GM20431 (cell line): ENCODE data around the gene PDZD4.
"Not testable (repeated sequence)": the region's sequence is repeated elsewhere in the genome, so short reads cannot be mapped to it uniquely, and the experiment has no call there.

Experiments used
- in situ Hi-C: fragments of 300-500 bp; cut with MseI, MboI; formaldehyde crosslinking; loops from one replicate; pipeline ENCODE4 v1.15.0; 2020; ENCODE audit warnings: low sequenced_read_pairs; ENCODE audit not compliant: unreplicated experiment

PDZD4 gene

DNA sequence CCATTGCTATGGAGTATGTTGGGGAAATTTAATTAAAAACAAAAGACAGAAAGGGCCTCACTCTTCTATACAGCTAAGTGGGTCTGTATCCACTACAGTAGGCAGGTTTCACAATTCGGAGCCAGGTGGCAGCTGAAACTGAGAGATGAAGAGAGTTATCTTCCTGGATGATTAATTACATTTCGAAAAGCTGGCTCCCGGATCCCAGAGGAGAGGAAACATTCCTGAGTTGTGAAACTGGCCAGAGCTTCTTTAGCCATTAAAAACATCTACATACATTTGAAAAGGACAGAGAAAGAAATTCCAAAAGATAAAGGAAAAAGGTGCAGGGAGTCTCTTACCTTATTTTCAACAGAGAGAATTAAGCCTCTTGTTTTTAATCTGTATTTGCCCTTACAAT lies 15.5 kb upstream of the PDZD4 start:
- in situ Hi-C loops, result no loop called here

DNA sequence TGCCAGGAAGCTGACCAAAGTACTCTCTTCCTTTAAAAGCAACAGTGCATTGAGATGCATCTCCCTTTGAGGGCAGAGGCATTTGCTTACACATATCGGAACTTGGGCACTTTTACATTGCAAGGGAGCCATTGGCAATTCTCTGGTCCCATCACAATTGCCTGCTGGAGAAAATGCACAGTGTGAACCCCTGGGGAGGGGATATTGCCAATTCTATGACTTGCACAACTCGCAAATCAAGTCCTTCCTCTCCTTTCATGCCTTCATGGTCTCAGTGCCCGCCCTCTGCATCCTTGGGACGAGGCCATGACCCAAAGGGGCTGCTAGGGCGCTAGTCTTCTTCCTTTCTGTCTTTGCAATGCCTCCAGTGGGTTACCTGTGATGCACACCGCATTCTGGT lies 14.9 kb upstream of the PDZD4 start:
- in situ Hi-C loops, result no loop called here

DNA sequence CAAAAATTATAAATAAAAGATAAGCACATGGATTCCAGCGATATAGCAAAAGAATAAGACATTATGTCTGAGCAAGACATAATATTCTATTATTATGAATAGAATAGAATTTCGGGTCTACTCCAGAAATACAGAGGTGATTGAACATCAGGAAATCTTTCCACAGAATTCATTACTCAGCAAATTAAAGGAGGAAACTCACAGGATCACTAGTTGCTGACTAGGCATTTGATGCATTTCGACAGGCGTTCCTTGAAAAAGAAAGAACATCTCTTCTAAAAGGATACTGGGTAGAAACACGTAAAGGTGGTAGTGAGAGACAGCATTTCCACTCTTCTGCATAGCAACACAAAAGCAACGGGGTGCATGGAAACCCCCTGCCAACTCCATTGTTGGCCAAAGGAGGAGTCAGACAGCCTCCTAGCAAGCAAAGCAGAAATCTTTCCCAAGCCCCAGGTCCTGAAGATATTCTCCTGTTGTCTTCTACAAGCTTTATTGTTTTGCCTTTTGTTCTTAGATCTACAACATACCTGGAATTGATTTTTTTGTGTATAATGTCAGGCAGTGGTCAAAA lies 14.3 kb upstream of the PDZD4 start:
- in situ Hi-C loops, result no loop called here

DNA sequence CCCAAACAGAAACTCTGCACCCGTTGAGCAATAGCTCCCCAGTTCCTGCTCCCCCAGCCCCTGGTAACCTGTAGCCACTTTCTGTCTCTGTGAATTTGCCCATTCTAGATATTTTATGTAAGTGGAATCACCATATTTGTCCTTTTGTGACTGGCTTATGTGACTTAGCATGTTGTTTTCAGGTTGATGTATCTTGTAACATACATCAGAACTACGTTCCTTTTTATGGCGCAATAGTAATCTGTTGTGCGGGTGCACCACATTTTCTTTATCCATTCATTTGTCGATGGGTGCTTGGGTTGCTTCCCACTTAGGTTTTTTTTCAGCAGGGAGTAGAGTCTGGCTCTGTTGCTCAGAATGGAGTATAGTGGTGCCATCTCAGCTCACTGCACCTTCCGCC lies 6.6 kb upstream of the PDZD4 start:
- in situ Hi-C loops, result no loop called here

DNA sequence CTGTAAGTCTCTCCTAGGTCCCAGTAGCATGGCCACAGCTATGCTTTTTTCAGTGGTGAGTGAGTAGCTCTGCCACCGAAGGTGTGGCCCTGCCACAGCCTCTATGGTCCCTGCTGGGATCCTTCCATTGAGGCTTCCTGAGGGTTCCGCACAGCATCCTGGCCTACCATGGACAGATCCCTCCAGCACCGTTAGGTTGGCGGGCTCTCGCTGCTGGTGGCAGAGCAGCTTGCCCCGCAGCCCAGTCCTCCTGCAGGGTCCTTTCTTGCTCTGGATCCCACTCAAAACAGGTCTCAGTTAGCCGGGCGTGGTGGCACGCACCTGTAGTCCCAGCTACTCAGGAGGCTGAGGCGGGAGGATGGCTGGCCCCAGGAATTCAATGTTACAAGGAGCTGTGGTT lies 2.4 kb upstream of the PDZD4 start:
- in situ Hi-C loops, result no loop called here

DNA sequence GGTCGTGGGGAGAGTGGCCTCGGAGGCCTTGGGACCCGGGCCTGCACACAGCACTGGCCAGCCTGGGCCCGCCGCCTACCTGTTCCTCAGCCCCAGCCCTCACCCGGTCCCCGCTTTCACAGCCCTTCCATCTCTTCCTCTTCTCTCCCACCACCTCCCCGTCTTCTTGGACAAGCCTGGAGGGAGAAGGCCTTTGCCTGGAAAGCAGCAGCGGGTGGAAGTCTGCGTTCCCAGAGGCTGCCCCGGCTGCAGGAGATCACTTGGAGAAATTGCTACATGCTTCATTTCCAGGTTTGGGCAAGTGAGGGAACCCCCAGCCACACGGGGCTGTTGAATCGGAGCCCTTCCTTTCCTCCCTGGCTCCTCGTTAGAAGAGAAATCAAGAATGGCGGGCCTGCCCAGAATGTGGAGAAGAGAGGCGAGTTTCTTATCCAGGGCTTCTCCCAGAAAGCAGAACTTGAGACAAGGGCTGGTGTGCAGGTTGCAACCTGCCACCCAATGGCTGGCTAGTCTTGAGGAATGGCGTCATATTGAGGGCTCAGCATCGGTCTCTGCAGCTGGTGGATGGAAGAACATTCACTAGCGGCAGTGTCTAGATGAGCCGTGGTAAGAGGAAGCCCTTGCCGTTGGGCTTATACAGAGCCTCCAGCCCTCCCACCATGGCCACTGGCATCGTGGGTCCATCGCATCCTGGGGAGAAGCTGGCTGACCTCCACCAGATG lies 1.2 kb upstream of the PDZD4 start:
- in situ Hi-C loops, result no loop called here

DNA sequence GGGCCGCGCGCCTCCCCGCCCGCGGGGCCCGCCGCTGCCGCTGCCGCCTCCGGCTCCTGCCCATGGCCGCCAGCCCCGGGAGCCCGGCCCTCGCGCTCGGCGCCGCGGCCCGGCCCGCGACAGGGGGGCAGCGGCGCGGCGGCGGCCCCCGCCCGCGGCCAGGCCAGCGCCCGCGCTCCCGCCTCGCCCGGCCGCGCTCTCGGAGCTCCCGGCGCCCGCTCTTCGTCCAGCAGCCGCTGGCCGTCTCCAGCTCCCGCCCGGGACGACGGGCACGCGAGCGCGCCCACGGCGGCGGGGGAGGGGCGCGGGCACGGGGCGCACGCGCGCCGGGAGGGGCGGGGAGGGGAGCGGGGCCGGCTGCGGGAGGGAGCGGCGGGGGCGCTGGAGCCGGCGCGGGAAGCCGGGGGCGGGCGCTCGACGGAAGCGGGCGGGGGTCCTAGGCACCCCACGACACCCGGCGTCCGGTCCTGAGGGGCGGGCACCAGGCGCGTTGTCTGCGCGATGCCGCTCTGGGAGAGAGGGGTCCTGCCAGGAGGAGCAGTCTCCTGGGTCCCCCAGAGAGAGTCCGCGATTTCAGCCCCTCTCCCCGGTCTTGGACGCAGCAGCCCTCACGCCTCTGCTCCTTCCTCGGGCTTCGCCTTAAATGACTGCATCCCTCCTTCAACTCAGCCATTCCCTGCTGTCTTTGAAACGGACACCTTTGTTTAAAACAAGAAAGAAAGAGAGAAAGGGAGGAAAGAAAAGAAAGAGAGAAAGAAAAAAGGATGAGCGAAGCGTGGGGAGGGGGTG lies 490 bp upstream of the PDZD4 start:
- in situ Hi-C loops, result no loop called here

DNA sequence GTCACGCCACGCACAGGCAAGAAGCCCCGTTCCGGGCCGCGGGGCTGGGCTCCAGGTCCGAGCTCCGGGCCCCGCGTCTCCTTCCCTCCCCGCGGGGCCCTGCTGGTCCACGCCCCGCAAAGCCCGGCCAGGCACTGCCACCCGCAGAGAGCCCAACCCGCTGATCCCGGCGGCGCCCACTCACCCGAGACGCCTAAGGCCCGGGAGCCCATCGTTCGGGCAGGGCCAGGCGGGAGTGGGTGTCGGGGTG lies 870 bp downstream of the PDZD4 start:
- in situ Hi-C loops, result no loop called here

DNA sequence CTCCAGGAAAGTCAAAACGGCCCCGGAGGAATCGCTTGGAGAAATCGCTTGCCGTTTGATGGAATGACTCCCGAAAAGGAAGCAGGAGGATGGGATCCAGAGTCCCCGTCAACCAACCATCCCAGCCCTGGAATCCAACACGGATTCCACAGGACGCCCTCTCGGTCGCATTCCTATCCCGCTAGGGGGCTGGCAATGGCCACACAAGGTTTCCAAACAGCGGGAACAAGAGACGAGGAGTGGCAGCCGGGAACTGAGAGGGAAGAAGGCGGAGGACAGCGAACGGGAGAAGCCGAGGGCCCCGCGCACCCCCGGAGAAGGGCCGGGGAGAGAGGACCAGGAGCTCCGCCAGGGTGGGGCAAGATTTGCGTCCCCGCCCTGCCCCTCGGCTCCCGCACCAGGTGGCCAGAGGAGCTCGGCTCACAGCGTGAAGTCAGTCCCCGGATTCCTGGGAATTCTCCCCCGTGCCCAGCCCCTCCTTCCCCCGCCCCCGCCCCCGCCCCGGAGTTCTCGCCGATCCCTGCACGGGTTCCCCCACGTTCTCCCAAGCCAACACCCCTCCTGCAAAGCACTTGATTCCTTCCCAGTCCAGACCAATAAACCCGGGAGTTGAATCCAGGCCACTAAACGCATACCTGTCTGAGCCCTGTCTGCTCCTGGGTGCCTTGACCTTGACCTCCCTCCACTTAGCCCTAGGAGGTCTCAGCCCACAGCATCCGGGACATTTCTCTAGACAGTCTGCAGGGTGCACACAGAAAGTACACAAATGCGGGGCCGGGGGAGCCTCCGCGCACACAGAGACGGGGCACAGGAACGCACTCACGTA lies 1.4 kb downstream of the PDZD4 start:
- in situ Hi-C loops, result no loop called here

DNA sequence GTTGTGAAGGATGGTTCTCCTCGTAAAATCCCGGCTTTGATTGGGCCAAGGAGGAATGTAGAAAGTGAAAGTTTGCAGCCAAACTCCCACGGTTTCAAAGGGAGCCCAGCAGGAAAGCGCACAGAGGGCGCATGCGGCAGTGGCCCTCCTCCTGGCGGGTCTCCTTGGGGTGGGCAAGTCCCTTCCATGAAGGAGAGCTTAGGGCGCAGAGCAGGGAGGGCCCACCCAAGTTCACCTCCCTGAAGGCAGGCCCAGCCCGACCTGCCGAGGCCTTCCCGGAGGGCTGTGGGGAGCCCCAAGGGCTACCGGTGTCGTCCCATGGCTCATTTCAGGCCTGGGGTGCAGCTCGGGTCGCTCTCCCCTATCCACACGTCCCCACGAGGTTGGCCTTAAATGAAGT lies 2.0 kb downstream of the PDZD4 start:
- in situ Hi-C loops, result no loop called here

DNA sequence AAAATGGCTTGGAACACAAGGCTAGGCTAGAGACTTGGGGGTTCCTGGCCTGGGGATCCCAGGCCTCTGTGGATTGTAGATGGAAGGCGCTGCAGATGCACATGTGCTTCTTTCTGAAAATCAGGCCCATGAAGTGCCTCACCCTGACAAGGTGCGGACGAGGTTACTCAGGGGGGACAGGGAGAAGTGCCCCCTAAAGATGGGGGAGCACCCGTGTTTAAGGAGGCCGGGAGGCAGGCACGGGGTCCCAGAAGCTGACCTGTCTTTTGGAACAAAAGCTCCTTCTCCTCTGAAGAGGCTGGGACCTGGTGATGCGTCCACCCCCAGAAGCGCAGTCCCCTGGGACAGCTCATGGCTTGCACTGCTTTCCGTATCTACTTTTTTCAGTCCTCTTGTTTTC lies 2.4 kb downstream of the PDZD4 start:
- in situ Hi-C loops, result no loop called here

DNA sequence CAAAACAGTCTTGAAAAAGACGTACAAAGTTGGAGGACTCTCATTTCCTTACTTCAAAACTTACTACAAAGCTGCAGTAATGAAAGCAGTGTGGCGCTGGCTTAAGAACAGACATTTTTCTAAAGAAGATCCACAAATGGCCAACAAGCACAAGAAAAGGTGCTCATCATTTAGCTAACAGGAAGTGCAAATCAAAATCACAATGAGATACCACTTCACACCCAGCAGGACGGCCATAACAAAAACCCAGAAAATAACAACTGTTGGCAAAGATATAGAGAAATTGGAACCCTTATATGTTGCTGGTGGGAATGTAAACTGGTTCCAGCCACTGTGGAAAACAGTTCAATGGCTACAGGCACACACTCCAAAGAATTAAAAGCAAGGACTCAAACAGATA lies 3.3 kb downstream of the PDZD4 start:
- in situ Hi-C loops, result no loop called here

DNA sequence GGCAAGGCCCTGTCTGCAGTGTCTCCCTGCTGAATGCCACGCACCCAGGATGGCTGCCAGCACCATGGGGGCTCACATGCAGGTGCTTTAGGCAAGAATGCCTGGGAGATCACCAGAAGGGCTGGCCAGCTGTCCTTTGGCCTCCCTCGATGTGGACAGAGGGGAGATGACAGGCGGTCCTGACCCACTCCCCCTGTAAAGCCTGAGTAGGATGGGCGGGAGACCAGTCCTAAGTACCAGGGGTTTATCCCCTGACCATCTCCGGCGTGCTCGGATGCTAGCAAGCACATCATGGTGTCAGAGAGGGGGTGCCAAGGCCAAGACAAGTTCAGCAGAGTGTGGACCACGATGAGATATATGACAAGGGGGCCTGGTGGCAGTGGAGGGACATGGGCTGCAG lies 5.3 kb downstream of the PDZD4 start:
- in situ Hi-C loops, result no loop called here

DNA sequence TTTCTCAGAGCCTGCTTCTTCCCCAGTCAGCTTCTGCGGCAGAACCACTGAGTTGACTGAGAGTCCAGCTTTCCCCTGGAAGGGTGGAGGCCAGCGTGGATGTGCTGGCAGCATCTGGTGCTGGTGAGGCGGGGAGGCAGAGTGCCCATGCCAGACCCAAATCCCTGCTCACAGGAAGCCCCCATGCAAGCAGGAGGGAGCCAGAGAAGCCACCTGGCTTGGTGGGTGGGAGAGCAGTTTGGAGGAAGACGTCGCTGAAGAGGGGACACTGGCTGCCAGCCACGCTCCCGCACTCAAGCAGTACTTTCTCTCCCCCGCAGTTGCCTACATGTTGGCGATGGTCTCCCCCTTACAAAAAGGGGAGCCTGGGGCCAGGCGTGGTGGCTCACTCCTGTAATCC lies 6.0 kb downstream of the PDZD4 start:
- in situ Hi-C loops, result no loop called here

DNA sequence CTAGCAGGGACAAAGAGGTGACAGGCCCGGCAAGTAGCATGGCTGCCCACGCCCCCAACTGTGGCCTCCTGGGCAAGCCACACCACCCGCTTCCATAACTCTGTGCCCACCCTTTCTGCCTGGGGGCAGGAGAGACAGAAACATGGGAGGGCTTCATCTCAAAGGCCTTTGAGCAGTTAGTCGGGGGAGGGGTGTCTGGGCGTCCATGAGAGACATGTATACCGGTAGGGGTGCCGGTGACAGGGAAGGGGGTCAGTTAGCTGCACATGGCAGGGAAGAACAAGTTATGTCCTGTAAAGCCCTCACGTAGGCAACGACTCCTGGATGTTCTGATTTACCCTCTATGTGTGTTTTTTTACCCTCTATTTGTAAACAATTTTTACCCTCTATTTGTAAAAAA lies 9.3 kb downstream of the PDZD4 start:
- in situ Hi-C loops, result no loop called here

DNA sequence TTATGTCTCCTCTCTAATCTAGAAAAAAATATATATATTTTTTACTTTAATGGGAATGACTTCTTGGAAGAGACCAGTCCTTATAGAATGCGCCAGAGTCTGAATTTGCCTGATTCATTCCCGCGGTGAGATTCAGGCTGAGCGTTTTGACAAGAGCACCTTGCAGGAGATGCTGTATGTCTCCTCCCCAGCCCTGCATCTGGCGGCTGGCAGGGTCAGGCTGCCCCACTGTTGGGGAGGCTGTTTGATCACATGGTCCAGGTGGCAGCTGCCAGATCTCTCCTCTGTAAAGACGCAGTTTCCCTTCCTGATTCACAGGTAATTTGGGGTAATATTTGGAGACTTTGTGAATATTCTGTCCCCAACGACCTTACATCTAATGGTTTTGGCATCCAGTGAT lies 9.7 kb downstream of the PDZD4 start:
- in situ Hi-C loops, result no loop called here

DNA sequence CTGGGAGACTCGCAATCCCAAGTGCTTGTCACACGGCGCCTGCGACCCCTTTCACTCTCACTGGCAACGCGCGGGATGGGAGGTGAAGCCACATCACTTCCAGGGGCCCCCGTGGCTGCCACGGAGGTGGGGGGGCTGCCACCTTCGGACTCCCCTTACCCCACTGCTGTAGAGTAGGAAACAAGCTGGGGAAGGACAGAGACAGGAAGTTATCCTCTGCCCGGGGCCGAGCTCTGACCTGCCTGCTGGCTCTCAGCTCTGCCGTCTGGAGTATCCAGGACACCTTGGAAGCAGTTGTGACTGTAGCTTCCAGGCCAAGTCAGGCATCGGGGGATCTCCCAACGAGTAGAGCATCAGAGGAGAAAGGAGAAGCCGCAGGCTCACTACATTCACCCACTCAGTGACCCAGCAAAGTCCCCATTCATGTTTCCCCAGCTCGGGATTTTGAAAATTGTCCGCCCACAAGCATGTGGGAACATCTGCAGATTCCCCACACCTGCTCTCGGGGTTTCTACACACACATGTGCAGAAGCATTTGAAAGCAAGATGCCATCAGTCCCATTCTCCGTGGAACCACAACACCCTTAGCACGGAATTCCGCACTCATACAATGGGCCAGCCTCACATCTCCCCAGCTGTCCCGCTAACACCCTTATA lies 10.8 kb downstream of the PDZD4 start:
- in situ Hi-C loops, result no loop called here

DNA sequence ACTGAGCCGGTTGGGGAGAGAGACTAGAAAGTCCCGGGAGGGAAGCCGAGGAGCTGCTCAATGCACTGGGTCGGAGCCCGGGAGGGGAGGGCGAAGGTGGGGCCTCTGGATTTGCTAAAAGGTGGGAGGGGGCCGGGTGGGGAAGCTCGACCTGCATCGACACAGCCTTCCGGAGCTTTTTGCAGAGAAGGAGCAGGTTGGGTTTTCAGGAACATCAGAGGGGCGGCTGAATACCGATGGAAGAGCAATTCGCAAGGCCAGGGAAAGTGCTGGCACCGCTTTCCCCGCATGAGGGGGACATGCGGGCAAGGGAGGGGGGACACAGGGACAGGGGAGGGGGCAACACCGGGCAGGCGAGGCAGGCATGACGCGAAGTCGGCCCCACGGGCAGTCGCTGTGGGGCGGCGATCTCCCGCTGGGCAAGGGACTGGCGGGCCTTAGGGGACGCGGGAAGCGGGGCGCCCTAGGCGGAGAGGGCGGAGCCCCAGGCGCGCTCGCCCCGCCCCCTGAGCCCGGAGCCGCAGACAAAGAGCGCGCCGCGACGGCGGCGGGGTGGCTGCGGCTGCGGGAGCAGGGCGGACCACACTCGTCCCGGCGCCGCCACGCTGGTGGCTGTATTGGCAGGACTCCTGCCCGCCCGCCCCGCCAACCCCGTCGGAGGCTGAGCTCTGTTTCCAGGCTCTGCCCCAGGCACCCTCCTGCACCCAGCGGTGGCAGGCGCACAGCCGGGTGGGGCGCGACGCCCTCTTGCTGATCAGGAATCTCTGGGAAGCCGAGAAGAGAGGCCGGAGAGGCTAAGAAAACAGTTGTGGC lies 11.6 kb downstream of the PDZD4 start:
- in situ Hi-C loops, result no loop called here

DNA sequence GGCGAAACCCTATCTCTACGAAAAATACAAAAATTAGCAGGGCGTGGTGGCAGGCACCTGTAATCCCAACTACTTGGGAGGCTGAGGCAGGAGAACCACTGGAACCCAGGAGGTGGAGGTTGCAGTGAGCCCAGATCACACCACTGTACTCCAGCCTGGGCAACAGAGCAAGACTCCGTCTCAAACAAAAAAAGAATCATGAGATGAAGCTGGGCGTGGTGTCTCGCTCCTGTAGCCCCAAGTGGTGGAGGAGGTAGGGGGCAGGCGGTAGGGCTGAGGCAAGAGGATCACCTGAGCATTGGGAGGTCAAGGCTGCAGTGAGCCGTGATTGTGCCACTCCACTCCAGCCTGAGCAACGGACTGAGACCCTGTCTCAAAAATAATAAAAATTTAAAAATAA lies 12.3 kb downstream of the PDZD4 start:
- in situ Hi-C loops, result not testable (repeated sequence)
